PC-9 (cell line): ENCODE data around the gene KCNG4.

Experiments used
- EZH2 ChIP-seq: fragments of 200-600 bp; sonication (generic); IDR thresholded peaks from 2 replicates; pipeline ENCODE4 v1.8.0; 2017; ENCODE audit warnings: antibody characterized with exemption, low read depth
- TF ChIP-seq, protein P1 (sequence below): fragments of 200-600 bp; sonication (generic); conservative IDR thresholded peaks from 2 replicates; pipeline ENCODE4 v1.6.1; 2017; ENCODE audit warnings: mixed run types, antibody characterized with exemption, mild to moderate bottlenecking, moderate library complexity

DNA sequence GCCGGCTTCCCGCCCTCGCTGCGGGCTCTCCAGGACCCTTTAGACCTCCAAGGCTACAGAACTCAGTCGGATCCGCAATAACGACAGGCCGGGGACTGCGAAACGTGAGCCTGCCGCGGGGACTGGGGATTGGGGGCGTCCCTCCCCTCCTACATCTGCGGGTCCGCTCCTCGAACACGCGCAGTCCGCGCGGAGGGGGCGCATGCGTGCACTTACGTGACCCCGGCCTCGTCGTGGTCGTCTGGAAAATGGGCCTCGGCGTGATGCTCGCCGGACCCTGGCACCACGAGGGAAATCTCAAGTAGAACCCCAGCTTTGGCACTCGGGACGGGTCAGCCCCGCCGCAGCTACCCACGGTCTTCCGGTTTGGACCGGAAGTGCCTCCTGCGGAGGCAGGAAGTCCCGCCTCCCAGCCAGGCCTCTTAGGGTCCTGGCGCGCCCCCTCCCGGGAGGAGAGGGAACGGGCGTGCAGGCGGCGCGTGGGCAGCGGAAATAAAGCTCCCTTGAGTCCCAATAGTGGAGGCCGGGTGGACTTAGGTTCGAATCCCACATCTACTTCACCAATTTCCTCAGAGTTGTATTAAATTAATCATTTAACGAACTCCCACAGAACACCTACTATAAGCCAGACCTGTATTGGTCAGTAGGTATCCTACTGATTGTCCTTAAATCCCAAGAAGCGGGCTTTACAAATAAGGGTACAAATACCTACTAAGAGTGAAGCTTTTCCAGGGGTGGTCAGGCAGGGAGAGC lies 53.0 kb downstream of the KCNG4 start, which contains the start of gene TAF1C:
- TF ChIP-seq, protein P1, sequence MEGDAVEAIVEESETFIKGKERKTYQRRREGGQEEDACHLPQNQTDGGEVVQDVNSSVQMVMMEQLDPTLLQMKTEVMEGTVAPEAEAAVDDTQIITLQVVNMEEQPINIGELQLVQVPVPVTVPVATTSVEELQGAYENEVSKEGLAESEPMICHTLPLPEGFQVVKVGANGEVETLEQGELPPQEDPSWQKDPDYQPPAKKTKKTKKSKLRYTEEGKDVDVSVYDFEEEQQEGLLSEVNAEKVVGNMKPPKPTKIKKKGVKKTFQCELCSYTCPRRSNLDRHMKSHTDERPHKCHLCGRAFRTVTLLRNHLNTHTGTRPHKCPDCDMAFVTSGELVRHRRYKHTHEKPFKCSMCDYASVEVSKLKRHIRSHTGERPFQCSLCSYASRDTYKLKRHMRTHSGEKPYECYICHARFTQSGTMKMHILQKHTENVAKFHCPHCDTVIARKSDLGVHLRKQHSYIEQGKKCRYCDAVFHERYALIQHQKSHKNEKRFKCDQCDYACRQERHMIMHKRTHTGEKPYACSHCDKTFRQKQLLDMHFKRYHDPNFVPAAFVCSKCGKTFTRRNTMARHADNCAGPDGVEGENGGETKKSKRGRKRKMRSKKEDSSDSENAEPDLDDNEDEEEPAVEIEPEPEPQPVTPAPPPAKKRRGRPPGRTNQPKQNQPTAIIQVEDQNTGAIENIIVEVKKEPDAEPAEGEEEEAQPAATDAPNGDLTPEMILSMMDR: peak; percentile 93
- TF ChIP-seq EZH2: no peak
